CD14-positive monocyte (primary cell): ENCODE results near the gene RUNDC3A. TPM values are rescaled to one million over a fixed set of nuclear protein-coding genes. Genes with fewer than 3 reads are reported as not detected.

Experiments
- DNase-seq, 3 donors: peaks; one replicate each; pipeline ENCODE4 v3.0.0-alpha.2; 2011 to 2022
- H2AFZ ChIP-seq: 2 replicates; pipeline ENCODE4 v1.6.0; 2012; ENCODE audit warnings: mild to moderate bottlenecking, low read depth, low read length, inconsistent platforms; ENCODE audit not compliant: insufficient read depth, poor library complexity, severe bottlenecking
- H3K27ac ChIP-seq, 2 donors: 1 replicate in 1 of 2; 2 replicates in 1 of 2; pipeline ENCODE4 v1.5.1; 2012 to 2013; ENCODE audit warnings: low read length in 2 of 2, control low read depth in 1 of 2, inconsistent platforms in 1 of 2, low read depth in 1 of 2, mild to moderate bottlenecking in 1 of 2
- H3K27me3 ChIP-seq, 2 donors: one replicate each; pipeline versions ENCODE4 v1.6.0 to v1.6.1; 2011 to 2013; ENCODE audit warnings: low read length in 2 of 2; ENCODE audit not compliant: control insufficient read depth in 2 of 2, insufficient read depth in 2 of 2
- H3K36me3 ChIP-seq, 2 donors: replicated peaks in 1 of 2; 1 replicate in 1 of 2; 2 replicates in 1 of 2; pipeline versions ENCODE4 v1.5.1 to v1.6.1; 2012 to 2013; ENCODE audit warnings: low read length in 2 of 2, control low read depth in 1 of 2, inconsistent platforms in 1 of 2, mild to moderate bottlenecking in 1 of 2; ENCODE audit not compliant: insufficient read depth in 2 of 2, control insufficient read depth in 1 of 2
- H3K4me1 ChIP-seq, 2 donors: 1 replicate in 1 of 2; 2 replicates in 1 of 2; pipeline versions ENCODE4 v1.5.1 to v1.6.1; 2012 to 2013; ENCODE audit warnings: low read length in 2 of 2, control low read depth in 1 of 2, inconsistent platforms in 1 of 2, mild to moderate bottlenecking in 1 of 2, moderate library complexity in 1 of 2; ENCODE audit not compliant: insufficient read depth in 2 of 2, control insufficient read depth in 1 of 2
- H3K4me2 ChIP-seq: replicated peaks from 2 replicates; pipeline ENCODE3; 2012; ENCODE audit warnings: low read length, moderate library complexity, mild to moderate bottlenecking; ENCODE audit not compliant: poor library complexity, severe bottlenecking; ENCODE audit errors: extremely low read depth
- H3K4me3 ChIP-seq, 3 experiments: fragments of 200-600 bp in 1 of 3; sonication (generic) in 1 of 3; replicated peaks in 1 of 3; 1 replicate in 2 of 3; 2 replicates in 1 of 3; pipeline ENCODE4 v1.5.1; 2011 to 2013; ENCODE audit warnings: low read length in 3 of 3, mild to moderate bottlenecking in 3 of 3, control low read depth in 2 of 3, low read depth in 2 of 3, inconsistent platforms in 1 of 3, moderate library complexity in 1 of 3
- H3K79me2 ChIP-seq: 2 replicates; pipeline ENCODE4 v1.6.0; 2012; ENCODE audit warnings: mild to moderate bottlenecking, control low read depth, inconsistent platforms, low read length, moderate library complexity; ENCODE audit not compliant: insufficient read depth
- H3K9ac ChIP-seq: 2 replicates; pipeline ENCODE4 v1.6.0; 2017; ENCODE audit warnings: low read length, mild to moderate bottlenecking; ENCODE audit not compliant: insufficient read depth, poor library complexity, severe bottlenecking
- H3K9me3 ChIP-seq, 2 donors: replicated peaks in 1 of 2; 1 replicate in 1 of 2; 2 replicates in 1 of 2; pipeline versions ENCODE4 v1.5.1 to v1.6.1; 2012 to 2013; ENCODE audit warnings: low read length in 2 of 2, control low read depth in 1 of 2; ENCODE audit not compliant: control insufficient read depth in 1 of 2, insufficient read depth in 1 of 2
- H4K20me1 ChIP-seq: 2 replicates; pipeline ENCODE4 v1.6.0; 2012; ENCODE audit warnings: mild to moderate bottlenecking, low read length, control low read depth, moderate library complexity; ENCODE audit not compliant: insufficient read depth
- H3K27ac Mint-ChIP-seq, 7 donors: one replicate each; pipeline ENCODE4 v1.8.0; 2020; ENCODE audit warnings: mild to moderate bottlenecking in 7 of 7, mixed read lengths in 7 of 7, moderate library complexity in 6 of 7, inconsistent platforms in 2 of 7
- H3K27me3 Mint-ChIP-seq, 3 donors: one replicate each; pipeline ENCODE4 v1.8.0; 2021 to 2022; ENCODE audit warnings: low read depth in 3 of 3, mild to moderate bottlenecking in 3 of 3, mixed read lengths in 3 of 3, moderate library complexity in 3 of 3, inconsistent platforms in 1 of 3
- H3K36me3 Mint-ChIP-seq, 2 donors: one replicate each; pipeline ENCODE4 v1.8.0; 2020; ENCODE audit warnings: mixed read lengths in 2 of 2, inconsistent platforms in 1 of 2, mild to moderate bottlenecking in 1 of 2
- H3K4me1 Mint-ChIP-seq: one replicate; pipeline ENCODE4 v1.8.0; 2020; ENCODE audit warnings: mild to moderate bottlenecking, mixed read lengths
- H3K4me3 Mint-ChIP-seq, 2 donors: one replicate each; pipeline ENCODE4 v1.8.0; 2020; ENCODE audit warnings: mild to moderate bottlenecking in 2 of 2, mixed read lengths in 2 of 2, moderate library complexity in 1 of 2
- H3K9me3 Mint-ChIP-seq, 7 donors: one replicate each; pipeline ENCODE4 v1.8.0; 2020 to 2022; ENCODE audit warnings: mixed read lengths in 7 of 7, mild to moderate bottlenecking in 6 of 7, moderate library complexity in 6 of 7, inconsistent platforms in 2 of 7
- WGBS: methylation state at CpG from one replicate; pipeline ENCODE4 v1.1.5; 2013; ENCODE audit warnings: missing lambda C conversion rate; ENCODE audit not compliant: insufficient coverage; 5-methylcytosine and 5-hydroxymethylcytosine counted together
- intact Hi-C, 2 donors: fragments of 100-400 bp; cut with micrococcal nuclease; formaldehyde crosslinking; loops; one replicate each; pipeline versions ENCODE4 v1.15.0 to v1.15.1; 2023
- polyA plus RNA-seq, 3 donors: library from polyadenylated mRNA; depleted of rRNA in 1 of 3; unstranded in 2 of 3; stranded (reverse) in 1 of 3; fragments of 300-500 nt in 2 of 3; fragments of >200 nt in 1 of 3; fragmentation: Illumina TruSeq in 2 of 3; gene quantifications; 1 replicate in 2 of 3; 2 replicates in 1 of 3; pipeline ENCODE4 v1.2.3, GENCODE V29; 2012 to 2021
- TF ChIP-seq, protein P1 (sequence below): fragments of 200-600 bp; IDR thresholded peaks from one replicate; pipeline ENCODE4 v1.8.0; 2022; ENCODE audit warnings: antibody characterized with exemption, mild to moderate bottlenecking

Gene RUNDC3A
- polyA plus RNA-seq, 3 donors, result 0.22 to 0.35 TPM; not detected in 1

DNA sequence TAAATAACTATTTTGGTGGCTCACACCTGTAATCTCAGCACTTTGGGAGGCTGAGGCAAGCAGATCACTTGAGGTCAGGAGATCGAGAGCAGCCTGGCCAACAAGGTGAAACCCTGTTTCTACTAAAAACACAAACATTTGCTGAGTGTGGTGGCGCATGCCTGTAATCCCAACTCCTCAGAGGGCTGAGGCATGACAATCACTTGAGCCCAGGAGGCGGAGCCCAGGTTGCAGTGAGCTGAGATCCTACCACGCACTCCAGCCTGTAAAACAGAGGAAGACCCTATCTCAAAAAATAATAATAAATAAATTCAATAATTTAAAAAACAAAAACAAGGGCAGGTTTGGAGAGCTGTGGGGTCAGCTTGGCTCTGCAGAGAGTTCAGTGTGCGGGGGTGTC lies 34.8 kb upstream of the RUNDC3A start:
- Mint-ChIP-seq H3K4me1 (peaks cover 14% of the 10 kb centered on the region), H3K27ac (no peak overlapping the region), H3K4me3 (no peak overlapping the region), H3K27me3 (peaks cover 18 to 30% (median 21%) of the 10 kb centered on the region in 3 donors), H3K9me3 (peaks cover 0 to 3% (median 0%) of the 10 kb centered on the region in 7 donors), H3K36me3 (no peaks in the 10 kb centered on the region)
- no peaks in the 10 kb centered on the region for H3K9me3 ChIP-seq
- intact Hi-C loops, result no loop called here
- H3K36me3 ChIP-seq, result no peaks in the 10 kb centered on the region
- WGBS, result 100% methylated on average over 2 of the region's 5 CpGs
- peaks cover 0 to 7% of the 10 kb centered on the region in 2 donors for H3K27me3 ChIP-seq
- H3K79me2 ChIP-seq, result no peaks in the 10 kb centered on the region
- no peak overlapping the region for H2AFZ ChIP-seq
- TF ChIP-seq, protein P1, sequence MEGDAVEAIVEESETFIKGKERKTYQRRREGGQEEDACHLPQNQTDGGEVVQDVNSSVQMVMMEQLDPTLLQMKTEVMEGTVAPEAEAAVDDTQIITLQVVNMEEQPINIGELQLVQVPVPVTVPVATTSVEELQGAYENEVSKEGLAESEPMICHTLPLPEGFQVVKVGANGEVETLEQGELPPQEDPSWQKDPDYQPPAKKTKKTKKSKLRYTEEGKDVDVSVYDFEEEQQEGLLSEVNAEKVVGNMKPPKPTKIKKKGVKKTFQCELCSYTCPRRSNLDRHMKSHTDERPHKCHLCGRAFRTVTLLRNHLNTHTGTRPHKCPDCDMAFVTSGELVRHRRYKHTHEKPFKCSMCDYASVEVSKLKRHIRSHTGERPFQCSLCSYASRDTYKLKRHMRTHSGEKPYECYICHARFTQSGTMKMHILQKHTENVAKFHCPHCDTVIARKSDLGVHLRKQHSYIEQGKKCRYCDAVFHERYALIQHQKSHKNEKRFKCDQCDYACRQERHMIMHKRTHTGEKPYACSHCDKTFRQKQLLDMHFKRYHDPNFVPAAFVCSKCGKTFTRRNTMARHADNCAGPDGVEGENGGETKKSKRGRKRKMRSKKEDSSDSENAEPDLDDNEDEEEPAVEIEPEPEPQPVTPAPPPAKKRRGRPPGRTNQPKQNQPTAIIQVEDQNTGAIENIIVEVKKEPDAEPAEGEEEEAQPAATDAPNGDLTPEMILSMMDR, result no peak
- H3K9ac ChIP-seq, result no peak overlapping the region
- peaks cover 2 to 3% of the 10 kb centered on the region in 2 donors for H3K4me1 ChIP-seq
- no peaks in the 10 kb centered on the region for H4K20me1 ChIP-seq
- no peak for DNase-seq
- no peak overlapping the region for H3K4me3 ChIP-seq
- H3K4me2 ChIP-seq, result no peak overlapping the region
- H3K27ac ChIP-seq, result no peak overlapping the region

DNA sequence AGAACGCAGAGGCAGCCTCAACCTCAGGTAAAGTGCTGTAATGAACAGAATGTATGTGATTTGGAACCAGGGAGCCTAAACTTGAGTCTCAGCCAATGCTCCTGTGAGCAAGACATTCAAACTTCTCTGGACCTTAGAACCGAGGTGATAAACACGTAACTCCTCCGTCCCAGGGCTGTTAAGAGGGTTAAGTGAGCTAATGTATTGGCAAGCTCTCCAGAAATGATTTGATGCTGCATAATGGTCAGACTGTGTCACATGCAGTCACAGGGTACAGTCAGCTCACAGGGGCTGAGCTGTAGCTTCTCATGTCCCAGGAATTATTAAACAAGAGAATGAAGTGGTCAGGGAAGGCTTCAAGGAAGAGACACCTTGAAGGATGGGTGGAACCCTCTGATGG lies 30.4 kb upstream of the RUNDC3A start:
- H3K27me3 Mint-ChIP-seq, result peaks cover 24 to 35% (median 27%) of the 10 kb centered on the region in 3 donors
- Histone ChIP-seq H3K4me2 (no peak overlapping the region), H3K27me3 (peaks cover 0 to 7% of the 10 kb centered on the region in 2 donors), H3K9me3 (no peaks in the 10 kb centered on the region), H3K9ac (no peak overlapping the region), H3K4me3 (no peak overlapping the region), H2AFZ (no peak overlapping the region), H3K36me3 (no peaks in the 10 kb centered on the region), H4K20me1 (no peaks in the 10 kb centered on the region), H3K27ac (no peak overlapping the region), H3K4me1 (peaks cover 23 to 25% of the 10 kb centered on the region in 2 donors), H3K79me2 (no peaks in the 10 kb centered on the region)
- peaks cover 0 to 3% (median 0%) of the 10 kb centered on the region in 7 donors for H3K9me3 Mint-ChIP-seq
- H3K4me3 Mint-ChIP-seq, result peak overlapping the region in 1 of 2 donors; percentile 35
- peaks cover 30% of the 10 kb centered on the region for H3K4me1 Mint-ChIP-seq
- peak overlapping the region in 2 of 7 donors; percentile 66 to 93 for H3K27ac Mint-ChIP-seq
- H3K36me3 Mint-ChIP-seq, result no peaks in the 10 kb centered on the region
- DNase-seq, result no peak
- intact Hi-C loops, result loop anchor here in 1 of 2 donors (5.0 kb wide), 3 partner anchors 36 to 69 kb away; partner anchors contain the start of genes GRN and UBTF
- WGBS, result 86% methylated on average over 1 of the region's 4 CpGs
- TF ChIP-seq, protein P1, result no peak
